ENCODE data around the gene TUBA1C. TPM values are rescaled to one million over a fixed set of nuclear protein-coding genes. Genes with fewer than 3 reads are reported as not detected.

Gene TUBA1C
- polyA plus RNA-seq, 1 experiment = 947 TPM

DNA sequence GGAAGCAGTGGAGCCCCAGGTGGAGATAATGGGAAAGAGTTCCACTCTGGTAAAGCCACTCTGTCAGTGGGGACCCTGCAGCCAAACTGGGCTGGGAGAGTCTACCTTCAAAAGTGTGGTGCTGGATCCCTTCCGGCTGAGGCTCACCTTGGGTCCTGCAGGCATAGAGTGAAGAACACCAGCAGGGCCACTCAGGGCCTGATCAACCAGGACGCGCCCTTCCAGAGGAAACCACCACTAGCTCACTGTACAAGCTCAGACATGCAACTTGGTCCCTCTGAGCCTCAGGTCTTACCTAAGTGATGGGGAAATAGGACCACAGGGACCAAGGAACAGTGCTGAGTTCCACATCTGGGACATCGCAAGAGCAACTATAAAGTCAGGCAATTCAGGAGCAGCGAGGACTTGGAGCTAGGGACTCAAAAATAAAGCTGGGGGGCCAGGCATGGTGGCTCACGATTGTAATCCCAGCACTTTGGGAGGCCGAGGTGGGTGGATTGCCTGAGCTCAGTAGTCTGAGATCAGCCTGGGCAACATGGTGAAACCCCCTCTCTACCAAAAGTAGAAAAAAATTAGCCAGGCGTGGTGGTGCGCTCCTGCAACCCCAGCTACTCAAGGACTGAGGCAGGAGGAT, 24.2 kb downstream of the TUBA1C start:
- TF ChIP-seq, protein P1, sequence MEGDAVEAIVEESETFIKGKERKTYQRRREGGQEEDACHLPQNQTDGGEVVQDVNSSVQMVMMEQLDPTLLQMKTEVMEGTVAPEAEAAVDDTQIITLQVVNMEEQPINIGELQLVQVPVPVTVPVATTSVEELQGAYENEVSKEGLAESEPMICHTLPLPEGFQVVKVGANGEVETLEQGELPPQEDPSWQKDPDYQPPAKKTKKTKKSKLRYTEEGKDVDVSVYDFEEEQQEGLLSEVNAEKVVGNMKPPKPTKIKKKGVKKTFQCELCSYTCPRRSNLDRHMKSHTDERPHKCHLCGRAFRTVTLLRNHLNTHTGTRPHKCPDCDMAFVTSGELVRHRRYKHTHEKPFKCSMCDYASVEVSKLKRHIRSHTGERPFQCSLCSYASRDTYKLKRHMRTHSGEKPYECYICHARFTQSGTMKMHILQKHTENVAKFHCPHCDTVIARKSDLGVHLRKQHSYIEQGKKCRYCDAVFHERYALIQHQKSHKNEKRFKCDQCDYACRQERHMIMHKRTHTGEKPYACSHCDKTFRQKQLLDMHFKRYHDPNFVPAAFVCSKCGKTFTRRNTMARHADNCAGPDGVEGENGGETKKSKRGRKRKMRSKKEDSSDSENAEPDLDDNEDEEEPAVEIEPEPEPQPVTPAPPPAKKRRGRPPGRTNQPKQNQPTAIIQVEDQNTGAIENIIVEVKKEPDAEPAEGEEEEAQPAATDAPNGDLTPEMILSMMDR (IDR thresholded peaks at IDR 0.05; ENCODE audit: low read depth, low read length) = no peak
- POLR2A ChIA-PET = interaction anchor here (1.2 kb wide), 1 partner anchor 157 kb away, joined by 4 read pairs; the partner anchor contains the start of gene TUBA1B
- Histone ChIP-seq H3K27ac (ENCODE audit: low read depth, low read length) (no peak overlapping the region), H3K4me3 (ENCODE audit: low read depth, low read length) (no peak overlapping the region), H3K27me3 (ENCODE audit: control insufficient read depth, insufficient read depth, low read length) (peaks cover 20% of the 10 kb centered on the region), H3K9me3 (ENCODE audit: control insufficient read depth, insufficient read depth, low read length) (no peaks in the 10 kb centered on the region)
- DNase-seq (ENCODE audit: low read depth, low spot score) = no peak
- CTCF ChIA-PET = interaction anchor here (0.7 to 5.8 kb wide), 18 partner anchors 8 to 294 kb away, joined by 3 to 56 read pairs (median 4); no protein-coding TSS in a partner anchor

DNA sequence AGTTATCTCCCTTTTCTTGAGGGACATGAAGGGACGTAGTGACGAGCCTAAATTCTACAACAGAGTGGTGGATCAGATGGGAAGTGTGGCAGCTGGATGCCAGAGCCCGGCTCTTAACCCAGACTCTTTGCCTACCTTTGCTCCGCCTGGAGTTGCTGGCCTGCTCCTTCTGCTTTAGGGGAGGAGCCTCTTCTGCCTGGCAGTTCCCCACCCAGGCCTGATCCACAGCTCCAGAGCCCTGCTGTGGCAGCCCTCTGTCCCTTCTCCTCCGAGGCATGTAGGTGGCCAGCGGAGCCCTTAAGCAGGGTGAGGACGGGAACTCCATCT, 27.8 kb downstream of the TUBA1C start:
- Histone ChIP-seq H3K4me3 (ENCODE audit: low read depth, low read length) (no peak overlapping the region), H3K27ac (ENCODE audit: low read depth, low read length) (peak overlapping the region; percentile 11), H3K27me3 (ENCODE audit: control insufficient read depth, insufficient read depth, low read length) (peaks cover 49% of the 10 kb centered on the region), H3K9me3 (ENCODE audit: control insufficient read depth, insufficient read depth, low read length) (no peaks in the 10 kb centered on the region; the same call in 1 of the 2 replicates)
- DNase-seq (ENCODE audit: low read depth, low spot score) = no peak
- ChIA-PET CTCF (interaction anchor here (1.2 to 5.8 kb wide), 3 partner anchors 50 to 65 kb away, joined by 3 to 56 read pairs (median 13); partner anchors contain the start of gene DNAJC22), POLR2A (interaction anchor here (0.6 kb wide), 1 partner anchor 258 kb away, joined by 12 read pairs; no protein-coding TSS in a partner anchor)
- TF ChIP-seq, protein P1 (IDR thresholded peaks at IDR 0.05; ENCODE audit: low read depth, low read length) = no peak

DNA sequence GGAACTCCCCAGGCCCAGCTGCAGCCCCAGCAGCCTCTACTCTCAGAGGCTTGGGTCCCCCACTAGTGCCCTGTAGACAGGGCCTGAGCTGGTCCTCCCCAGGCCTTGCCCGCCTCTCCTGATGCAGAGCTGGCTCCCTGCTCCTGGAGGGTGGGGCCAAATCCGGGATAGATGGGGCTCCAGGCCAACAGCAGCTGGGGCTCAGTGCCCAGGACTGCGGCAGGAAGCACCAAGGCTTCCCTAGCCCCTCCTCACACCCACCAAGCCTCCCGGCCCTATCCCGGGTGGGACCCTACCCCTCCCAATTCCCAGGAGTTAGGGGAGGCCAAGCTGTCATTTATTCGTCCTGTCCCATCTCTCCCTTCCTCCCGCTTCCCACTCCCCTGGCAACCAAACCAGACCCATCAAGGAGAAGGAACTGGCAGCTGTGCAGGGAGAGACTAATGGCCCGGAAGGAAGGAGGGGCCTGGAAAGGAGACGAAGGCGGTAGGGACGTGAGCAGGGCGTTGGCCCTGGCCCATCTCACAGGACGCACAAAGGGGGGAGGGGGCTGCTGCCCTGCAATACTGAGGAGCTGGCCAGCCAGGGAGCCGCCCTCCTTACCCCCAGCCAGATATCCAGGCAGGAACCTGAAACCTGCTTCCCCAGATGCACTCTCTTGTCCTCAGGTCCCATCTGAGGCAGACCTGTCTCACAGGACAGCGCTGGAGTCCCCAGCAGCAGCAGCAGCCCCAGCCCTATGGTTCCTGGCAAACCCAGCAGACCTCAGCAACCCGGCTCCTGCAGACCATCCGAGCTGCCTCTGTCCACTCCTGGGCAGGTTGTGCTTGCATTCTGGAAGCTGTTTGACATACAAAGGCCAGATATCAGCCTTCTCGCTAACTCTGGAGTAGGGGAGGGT, 28.4 kb downstream of the TUBA1C start:
- Histone ChIP-seq H3K27ac (ENCODE audit: low read depth, low read length) (peak overlapping the region; percentile 11), H3K27me3 (ENCODE audit: control insufficient read depth, insufficient read depth, low read length) (peaks cover 51% of the 10 kb centered on the region), H3K9me3 (ENCODE audit: control insufficient read depth, insufficient read depth, low read length) (no peaks in the 10 kb centered on the region; the same call in 1 of the 2 replicates), H3K4me3 (ENCODE audit: low read depth, low read length) (no peak overlapping the region)
- ChIA-PET POLR2A (no interaction called here), CTCF (interaction anchor here (1.2 to 3.1 kb wide), 3 partner anchors 49 to 54 kb away, joined by 3 to 13 read pairs (median 6); partner anchors contain the start of gene DNAJC22)
- no peak for DNase-seq (ENCODE audit: low read depth, low spot score)
- TF ChIP-seq, protein P1 (IDR thresholded peaks at IDR 0.05; ENCODE audit: low read depth, low read length) = no peak

DNA sequence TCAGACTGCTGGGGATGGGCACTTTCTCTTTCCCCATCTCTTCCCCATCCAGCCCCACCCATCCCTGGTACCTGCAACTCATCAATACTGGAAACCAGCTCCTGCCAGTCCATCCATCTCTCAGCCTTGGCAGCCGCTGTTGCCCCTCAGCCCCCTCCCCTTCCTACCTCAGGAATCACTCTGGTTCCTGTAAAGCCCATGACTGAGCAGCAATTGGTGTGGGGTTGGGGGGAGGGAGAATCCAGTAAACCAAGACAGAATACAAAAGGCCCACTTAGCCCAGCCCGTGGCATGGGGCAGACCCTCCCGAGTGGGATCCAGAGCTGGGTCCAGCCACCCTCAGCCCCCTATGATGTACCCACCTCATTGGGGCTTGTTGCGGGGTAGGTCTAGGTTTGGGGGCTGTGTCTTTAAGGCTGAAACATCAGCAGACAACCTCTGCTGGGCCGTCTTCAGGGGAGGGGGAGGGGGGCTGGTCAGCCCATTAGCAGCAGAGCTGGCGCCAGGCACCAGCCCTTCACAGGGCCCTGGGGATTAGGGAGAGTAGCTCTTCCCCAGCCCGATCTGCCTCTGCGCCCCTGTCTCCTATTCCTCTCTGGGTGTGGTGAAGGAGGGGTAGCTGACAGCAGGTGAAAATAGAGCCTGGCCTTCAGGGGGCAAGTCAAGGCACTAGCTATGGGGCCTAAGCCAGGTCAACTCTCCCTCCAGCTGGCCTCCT, 29.4 kb downstream of the TUBA1C start:
- no peak overlapping the region for H3K27ac ChIP-seq (ENCODE audit: low read depth, low read length)
- CTCF ChIA-PET = interaction anchor here (0.8 to 3.1 kb wide), 4 partner anchors 48 to 286 kb away, joined by 3 to 13 read pairs (median 4); no protein-coding TSS in a partner anchor
- no peaks in the 10 kb centered on the region; the same call in 1 of the 2 replicates for H3K9me3 ChIP-seq (ENCODE audit: control insufficient read depth, insufficient read depth, low read length)
- POLR2A ChIA-PET = interaction anchor here (0.6 to 1.4 kb wide), 2 partner anchors 54 to 136 kb away, joined by 3 to 7 read pairs; no protein-coding TSS in a partner anchor
- TF ChIP-seq, protein P1 (IDR thresholded peaks at IDR 0.05; ENCODE audit: low read depth, low read length) = no peak
- no peak overlapping the region for H3K4me3 ChIP-seq (ENCODE audit: low read depth, low read length)
- DNase-seq (ENCODE audit: low read depth, low spot score) = no peak
- peaks cover 56% of the 10 kb centered on the region for H3K27me3 ChIP-seq (ENCODE audit: control insufficient read depth, insufficient read depth, low read length)
